Ureter (tissue), 1 donor: ENCODE data around the gene ST8SIA6. TPM values are rescaled to one million over a fixed set of nuclear protein-coding genes. Genes with fewer than 3 reads are reported as not detected.
"Not testable (repeated sequence)": the region's sequence is repeated elsewhere in the genome, so short reads cannot be mapped to it uniquely, and the experiment has no call there.

ENCODE experiments used
- DNase-seq: peaks from one replicate; pipeline ENCODE4 v3.0.0-alpha.2; 2020; ENCODE audit warnings: low spot score
- total RNA-seq: library from RNA; stranded (reverse); gene quantifications from one replicate; pipeline ENCODE4 v1.2.4, GENCODE V29; 2023
- donor health status: DM: yes; HTN: yes; CAD: no.

ST8SIA6 gene
- total RNA-seq, 1 donor from 2014 or later, result 0.73 TPM

- DNase-seq, result no peak
Observed at GRCh38 chr10:17427201-17427600, 27.2 kb downstream of the ST8SIA6 start.

- no peak for DNase-seq
Observed at GRCh38 chr10:17426263-17426750, 28.1 kb downstream of the ST8SIA6 start.

GRCh38 chr10:17425584-17426262 is 28.7 kb downstream of the ST8SIA6 start:
- no peak for DNase-seq

GRCh38 chr10:17423632-17424186 is 30.7 kb downstream of the ST8SIA6 start:
- no peak for DNase-seq

- no peak for DNase-seq
Observed at GRCh38 chr10:17422931-17423330, 31.5 kb downstream of the ST8SIA6 start.

- DNase-seq, result no peak
Observed at GRCh38 chr10:17418249-17418648, 36.1 kb downstream of the ST8SIA6 start.

- no peak for DNase-seq
Observed at GRCh38 chr10:17416442-17417211, 37.8 kb downstream of the ST8SIA6 start.

- DNase-seq, result no peak
Observed at GRCh38 chr10:17415046-17415658, 39.2 kb downstream of the ST8SIA6 start.

- DNase-seq, result no peak
Observed at GRCh38 chr10:17414484-17414883, 39.9 kb downstream of the ST8SIA6 start.

- DNase-seq, result no peak
Observed at GRCh38 chr10:17413876-17414275, 40.5 kb downstream of the ST8SIA6 start.

GRCh38 chr10:17412323-17412722 is 42.1 kb downstream of the ST8SIA6 start:
- no peak for DNase-seq

- DNase-seq, result no peak
Observed at GRCh38 chr10:17410907-17411306, 43.5 kb downstream of the ST8SIA6 start.

GRCh38 chr10:17409170-17409733 is 45.1 kb downstream of the ST8SIA6 start:
- no peak for DNase-seq

GRCh38 chr10:17407047-17407446 is 47.3 kb downstream of the ST8SIA6 start:
- DNase-seq, result no peak

- no peak for DNase-seq
Observed at GRCh38 chr10:17406036-17406834, 48.2 kb downstream of the ST8SIA6 start.

- DNase-seq, result no peak
Observed at GRCh38 chr10:17403161-17403560, 51.2 kb downstream of the ST8SIA6 start.

- DNase-seq, result not testable (repeated sequence)
Observed at GRCh38 chr10:17402040-17402439, 52.4 kb downstream of the ST8SIA6 start.

- DNase-seq, result no peak
Observed at GRCh38 chr10:17396004-17396403, 58.4 kb downstream of the ST8SIA6 start.

GRCh38 chr10:17394854-17395253 is 59.5 kb downstream of the ST8SIA6 start:
- no peak for DNase-seq

- DNase-seq, result no peak
Observed at GRCh38 chr10:17387861-17388503, 66.4 kb downstream of the ST8SIA6 start.

GRCh38 chr10:17386616-17387075 is 67.7 kb downstream of the ST8SIA6 start:
- no peak for DNase-seq
